H9 (cell line): ENCODE data around the gene DACH1. TPM values are rescaled to one million over a fixed set of nuclear protein-coding genes. Genes with fewer than 3 reads are reported as not detected.

ENCODE experiments used
- DNase-seq: peaks from one replicate; pipeline ENCODE4 v3.0.0-alpha.2; 2017
- H2AFZ ChIP-seq: one replicate; pipeline ENCODE4 v1.6.1; 2013; ENCODE audit warnings: mild to moderate bottlenecking, low read length, control low read depth, moderate library complexity
- H2AK5ac ChIP-seq: 2 replicates; pipeline ENCODE4 v1.6.1; 2013; ENCODE audit warnings: low read length, control low read depth, mixed read lengths; ENCODE audit not compliant: insufficient read length
- H2BK120ac ChIP-seq: one replicate; pipeline ENCODE4 v1.6.1; 2013; ENCODE audit warnings: low read depth, mild to moderate bottlenecking, low read length, control low read depth, inconsistent platforms; ENCODE audit not compliant: poor library complexity, severe bottlenecking
- H2BK12ac ChIP-seq: 2 replicates; pipeline ENCODE4 v1.6.1; 2013; ENCODE audit warnings: low read length, control low read depth, mixed read lengths, low read depth; ENCODE audit not compliant: insufficient read length
- H2BK15ac ChIP-seq: 2 replicates; pipeline ENCODE4 v1.6.1; 2013; ENCODE audit warnings: low read depth, low read length, control low read depth
- H2BK20ac ChIP-seq: one replicate; pipeline ENCODE4 v1.6.1; 2013; ENCODE audit warnings: low read depth, mild to moderate bottlenecking, low read length, control low read depth, inconsistent platforms; ENCODE audit not compliant: poor library complexity, severe bottlenecking
- H2BK5ac ChIP-seq: 2 replicates; pipeline ENCODE4 v1.6.1; 2013; ENCODE audit warnings: low read length, control low read depth, mixed read lengths; ENCODE audit not compliant: insufficient read length
- H3K14ac ChIP-seq: 2 replicates; pipeline ENCODE4 v1.6.1; 2013; ENCODE audit warnings: low read length, control low read depth; ENCODE audit not compliant: insufficient read depth
- H3K18ac ChIP-seq: 2 replicates; pipeline ENCODE4 v1.6.1; 2013; ENCODE audit warnings: low read depth, mild to moderate bottlenecking, mixed read lengths, low read length, control low read depth; ENCODE audit not compliant: insufficient read length
- H3K23ac ChIP-seq: 2 replicates; pipeline ENCODE4 v1.6.1; 2013; ENCODE audit warnings: low read length, control low read depth, mixed read lengths, low read depth; ENCODE audit not compliant: insufficient read length
- H3K23me2 ChIP-seq: 2 replicates; pipeline ENCODE4 v1.6.1; 2013; ENCODE audit warnings: low read depth, mild to moderate bottlenecking, mixed read lengths, low read length, control low read depth; ENCODE audit not compliant: insufficient read length, poor library complexity, severe bottlenecking
- H3K27ac ChIP-seq: 2 replicates; pipeline ENCODE4 v1.5.1; 2013; ENCODE audit warnings: low read length, control low read depth, mixed read lengths, low read depth; ENCODE audit not compliant: insufficient read length
- H3K27me3 ChIP-seq: 2 replicates; pipeline ENCODE4 v1.6.1; 2013; ENCODE audit warnings: low read length, control low read depth, inconsistent platforms; ENCODE audit not compliant: insufficient read depth
- H3K4ac ChIP-seq: 2 replicates; pipeline ENCODE4 v1.6.1; 2013; ENCODE audit warnings: low read depth, mild to moderate bottlenecking, control low read depth, inconsistent platforms, low read length, moderate library complexity
- H3K4me1 ChIP-seq: 2 replicates; pipeline ENCODE4 v1.6.1; 2013; ENCODE audit warnings: low read length, control low read depth, inconsistent platforms; ENCODE audit not compliant: insufficient read depth
- H3K4me2 ChIP-seq: 2 replicates; pipeline ENCODE4 v1.6.1; 2013; ENCODE audit warnings: low read length, control low read depth, mixed read lengths; ENCODE audit not compliant: insufficient read length, insufficient read depth
- H3K56ac ChIP-seq: 2 replicates; pipeline ENCODE4 v1.6.1; 2013; ENCODE audit warnings: low read depth, mild to moderate bottlenecking, mixed read lengths, low read length, control low read depth; ENCODE audit not compliant: insufficient read length
- H3K79me1 ChIP-seq: 2 replicates; pipeline ENCODE4 v1.6.1; 2013; ENCODE audit warnings: low read depth, mild to moderate bottlenecking, moderate library complexity, low read length, control low read depth, inconsistent platforms; ENCODE audit not compliant: insufficient read depth, poor library complexity, severe bottlenecking
- H3K79me2 ChIP-seq: 2 replicates; pipeline ENCODE4 v1.6.1; 2013; ENCODE audit warnings: low read length, control low read depth, inconsistent platforms; ENCODE audit not compliant: insufficient read depth
- H3K9ac ChIP-seq: 2 replicates; pipeline ENCODE4 v1.6.1; 2013; ENCODE audit warnings: low read length, control low read depth, mixed read lengths; ENCODE audit not compliant: insufficient read length; ENCODE audit errors: extremely low read depth
- H3K9me3 ChIP-seq: one replicate; pipeline ENCODE4 v1.6.1; 2013; ENCODE audit warnings: low read depth, low read length, inconsistent platforms; ENCODE audit not compliant: control insufficient read depth
- H3T11ph ChIP-seq: one replicate; pipeline ENCODE4 v1.6.1; 2013; ENCODE audit warnings: mild to moderate bottlenecking, low read length, control low read depth, inconsistent platforms
- H4K20me1 ChIP-seq: one replicate; pipeline ENCODE4 v1.6.1; 2013; ENCODE audit not compliant: control insufficient read depth, insufficient read length, insufficient read depth
- H4K5ac ChIP-seq: 2 replicates; pipeline ENCODE4 v1.6.1; 2013; ENCODE audit warnings: low read depth, mild to moderate bottlenecking, mixed read lengths, low read length, control low read depth; ENCODE audit not compliant: insufficient read length
- H4K8ac ChIP-seq: replicated peaks from 2 replicates; pipeline ENCODE4 v1.6.1; 2013; ENCODE audit warnings: low read length, control low read depth, mixed read lengths, low read depth; ENCODE audit not compliant: insufficient read length
- H4K91ac ChIP-seq: 2 replicates; pipeline ENCODE4 v1.6.1; 2013; ENCODE audit warnings: low read depth, mild to moderate bottlenecking, moderate library complexity, mixed read lengths, low read length, control low read depth; ENCODE audit not compliant: insufficient read length
- H3K27ac Mint-ChIP-seq, 3 experiments: 2 replicates in 2 of 3; 3 replicates in 1 of 3; pipeline ENCODE4 v1.8.0; 2020 to 2021; ENCODE audit warnings: mixed read lengths in 3 of 3, mild to moderate bottlenecking in 1 of 3, moderate library complexity in 1 of 3
- H3K27me3 Mint-ChIP-seq: 2 replicates; pipeline ENCODE4 v1.8.0; 2021; ENCODE audit warnings: low read depth, mild to moderate bottlenecking, moderate library complexity, mixed read lengths
- H3K36me3 Mint-ChIP-seq, 3 experiments: 2 replicates in 2 of 3; 3 replicates in 1 of 3; pipeline ENCODE4 v1.8.0; 2020 to 2021; ENCODE audit warnings: low read depth in 3 of 3, mixed read lengths in 3 of 3; ENCODE audit not compliant: insufficient read depth in 1 of 3
- H3K4me1 Mint-ChIP-seq, 2 experiments: 2 replicates each; pipeline ENCODE4 v1.8.0; 2020; ENCODE audit warnings: mixed read lengths in 2 of 2
- H3K4me3 Mint-ChIP-seq, 2 experiments: 2 replicates in 1 of 2; 3 replicates in 1 of 2; pipeline ENCODE4 v1.8.0; 2020 to 2021; ENCODE audit warnings: mild to moderate bottlenecking in 2 of 2, mixed read lengths in 2 of 2, moderate library complexity in 1 of 2
- H3K9me3 Mint-ChIP-seq, 2 experiments: 2 replicates in 1 of 2; 3 replicates in 1 of 2; pipeline ENCODE4 v1.8.0; 2020; ENCODE audit warnings: mild to moderate bottlenecking in 2 of 2, mixed read lengths in 2 of 2, moderate library complexity in 1 of 2
- CTCF ChIP-seq: fragments of 200-600 bp; sonication (generic); conservative IDR thresholded peaks from 3 replicates; pipeline ENCODE4 v1.8.0; 2021; ENCODE audit warnings: antibody characterized with exemption, mild to moderate bottlenecking
- WGBS: extraction: QIAGEN DNeasy Blood & Tissue Kit; methylation state at CpG from one replicate; pipeline ENCODE4 v1.1.7; 2013; ENCODE audit warnings: missing lambda C conversion rate, low lambda C conversion rate, mixed read lengths; ENCODE audit not compliant: insufficient read length; ENCODE audit errors: extremely low coverage; 5-methylcytosine and 5-hydroxymethylcytosine counted together
- total RNA-seq: library from RNA; stranded (reverse); gene quantifications from 2 replicates; pipeline ENCODE4 v1.2.1, GENCODE V29; 2021

The DACH1 gene
- total RNA-seq, 1 experiment from 2014 or later, result not detected

- no peak overlapping the region for H3K14ac ChIP-seq
- H3K4me1 Mint-ChIP-seq, result peaks cover 30 to 31% of the 10 kb centered on the region in 2 experiments
- WGBS, result no CpG with 5 or more reads among the region's 2 CpGs
These were observed 7.5 kb upstream of the DACH1 start for GRCh38 chr13:71874458-71874857.

More at GRCh38 chr13:71874458-71874857, 7.5 kb upstream of the DACH1 start:
- Mint-ChIP-seq H3K4me3 (no peak overlapping the region), H3K27me3 (peaks cover 37% of the 10 kb centered on the region), H3K9me3 (no peaks in the 10 kb centered on the region), H3K27ac (no peak overlapping the region), H3K36me3 (no peaks in the 10 kb centered on the region)
- Histone ChIP-seq H3K4me2 (no peak overlapping the region), H2AFZ (no peak overlapping the region), H4K91ac (no peak overlapping the region), H2BK15ac (no peak overlapping the region), H2BK120ac (no peak overlapping the region), H3K4me1 (peaks cover 9% of the 10 kb centered on the region; the same call in 1 of the 2 replicates), H4K5ac (no peak overlapping the region), H3K27me3 (no peaks in the 10 kb centered on the region), H3K27ac (no peak overlapping the region), H3K9me3 (no peaks in the 10 kb centered on the region), H3K18ac (no peak overlapping the region), H3K9ac (no peak overlapping the region), H3K4ac (no peak overlapping the region), H3K23ac (no peak overlapping the region), H3K79me2 (no peaks in the 10 kb centered on the region), H3K23me2 (peaks cover 2% of the 10 kb centered on the region), H3K56ac (no peak overlapping the region), H4K8ac (no peak overlapping the region), H4K20me1 (no peaks in the 10 kb centered on the region), H2BK12ac (no peak overlapping the region), H2BK20ac (no peak overlapping the region), H3T11ph (no peak overlapping the region), H2AK5ac (no peak overlapping the region), H2BK5ac (no peak overlapping the region), H3K79me1 (no peaks in the 10 kb centered on the region)
- DNase-seq, result no peak
- TF ChIP-seq CTCF, result no peak
